ENCODE data around the gene PARPBP.
"Not testable (repeated sequence)": the region's sequence is repeated elsewhere in the genome, so short reads cannot be mapped to it uniquely, and the experiment has no call there.

The PARPBP gene

GRCh38 chr12:102119674-102120563 lies at the start of gene PARPBP, which contains the start of gene NUP37:
PARPBP (plus strand) TSS chr12:102120183; CDS start chr12:102123889, 3,706 bp downstream.
NUP37 (minus strand) TSS chr12:102120114; CDS start chr12:102118518, 1,596 bp downstream.
- DNase-seq, result peak; percentile 88

GRCh38 chr12:102072092-102072491 lies 47.9 kb upstream of the PARPBP start:
- not testable (repeated sequence) for DNase-seq

DNA sequence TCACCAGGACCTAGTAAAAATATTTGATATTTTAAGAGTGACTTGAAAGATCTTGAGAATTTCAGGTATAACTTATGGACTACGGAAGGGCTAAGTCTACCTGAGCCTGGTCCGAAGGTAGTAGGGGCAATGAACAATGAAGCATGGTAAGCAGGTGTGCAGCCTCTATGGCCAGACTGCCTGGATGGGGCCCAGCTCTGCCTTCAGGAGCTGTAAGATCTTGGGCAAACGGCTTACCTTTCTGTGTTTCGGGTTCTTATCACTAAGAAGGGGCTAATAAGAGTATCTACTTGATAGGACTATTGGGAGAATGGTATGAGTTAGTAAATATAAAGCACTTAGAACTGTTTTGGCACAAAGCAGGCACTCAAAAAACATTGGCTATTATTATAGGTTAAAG lies 39.1 kb upstream of the PARPBP start:
- no peak for DNase-seq

GRCh38 chr12:102089228-102089835 lies 30.7 kb upstream of the PARPBP start:
- not testable (repeated sequence) for DNase-seq

DNA sequence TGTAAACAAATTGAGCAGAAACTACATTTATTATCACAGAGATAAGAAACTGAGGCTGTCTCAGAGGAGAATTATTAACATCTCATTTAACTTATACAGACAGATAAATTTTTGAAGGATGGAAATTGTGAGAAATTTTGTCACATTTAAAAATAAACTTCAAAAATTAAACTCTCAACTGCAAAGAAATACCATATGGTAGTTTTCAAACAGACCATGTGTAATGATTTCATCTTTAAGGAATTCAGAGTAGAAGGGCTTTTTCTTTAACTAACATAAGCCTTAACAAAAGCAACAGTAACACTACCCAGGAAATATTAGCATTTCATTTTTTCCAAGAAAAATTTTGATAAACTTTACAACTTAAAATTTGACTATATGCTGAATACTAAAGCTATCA lies 26.7 kb upstream of the PARPBP start:
- DNase-seq, result no peak

DNA sequence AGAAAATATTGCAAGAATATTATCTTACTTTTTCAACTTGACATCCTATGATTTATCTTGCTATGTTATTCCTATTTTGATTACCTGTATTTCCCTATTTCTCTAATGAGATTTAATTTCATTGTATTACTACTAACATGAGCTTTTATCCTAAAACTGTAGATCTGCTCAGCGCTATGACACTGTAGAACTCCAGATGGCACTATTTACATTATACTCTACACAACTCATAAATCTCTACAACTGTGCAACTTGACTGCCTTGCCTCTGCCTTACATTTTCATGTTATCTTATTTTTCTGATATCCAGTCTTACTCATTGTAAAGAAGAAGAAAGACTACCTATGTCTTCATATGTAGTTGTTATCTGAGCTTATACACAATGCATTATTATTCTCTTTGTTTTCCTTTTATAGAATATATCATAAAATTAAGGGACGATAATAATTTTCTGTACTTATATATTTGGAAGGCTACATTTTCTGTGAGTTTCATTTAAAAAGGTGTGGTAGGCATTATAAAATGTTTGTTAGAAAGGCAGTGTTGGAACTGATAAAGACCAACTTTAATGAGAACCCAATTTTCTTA lies 24.2 kb upstream of the PARPBP start:
- DNase-seq, result peak; percentile 13

GRCh38 chr12:102096855-102097254 lies 23.1 kb upstream of the PARPBP start:
- DNase-seq, result no peak

DNA sequence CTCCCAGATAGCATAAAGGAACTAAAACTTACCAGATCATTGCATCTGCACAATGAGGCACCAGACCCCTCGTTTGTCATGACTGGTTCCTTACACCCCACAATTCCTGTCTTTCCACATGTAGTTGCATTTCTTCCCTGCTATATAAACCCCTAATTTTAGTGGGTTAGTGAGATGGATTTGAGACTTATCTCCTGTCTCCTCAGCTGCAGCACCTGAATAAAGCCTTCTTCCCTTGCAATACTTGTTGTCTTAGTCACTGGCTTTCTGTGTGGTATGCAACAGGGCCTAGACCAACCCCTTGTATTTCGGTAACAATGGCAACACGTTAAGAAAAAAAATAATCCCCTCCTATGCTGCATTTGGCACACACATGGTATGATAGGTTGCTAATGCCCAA lies 13.1 kb upstream of the PARPBP start:
- no peak for DNase-seq

DNA sequence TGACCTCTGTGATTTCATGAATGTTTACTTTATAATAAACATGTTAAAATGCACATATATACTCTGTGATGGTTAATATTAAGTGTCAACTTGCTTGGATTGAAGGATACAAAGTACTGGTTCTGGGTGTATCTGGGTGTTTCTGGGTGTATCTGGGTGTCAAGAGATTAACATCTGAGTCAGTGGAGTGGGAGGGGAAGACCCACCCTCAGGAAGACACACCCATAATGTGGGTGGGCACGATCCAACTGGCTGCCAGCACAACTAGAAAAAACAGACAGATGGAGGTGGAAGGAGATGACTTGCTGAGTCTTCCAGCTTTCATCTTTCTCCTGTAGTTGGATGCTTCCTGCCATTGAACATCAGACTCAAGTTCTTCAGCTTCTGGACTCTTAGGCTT lies 12.0 kb upstream of the PARPBP start:
- DNase-seq, result no peak

DNA sequence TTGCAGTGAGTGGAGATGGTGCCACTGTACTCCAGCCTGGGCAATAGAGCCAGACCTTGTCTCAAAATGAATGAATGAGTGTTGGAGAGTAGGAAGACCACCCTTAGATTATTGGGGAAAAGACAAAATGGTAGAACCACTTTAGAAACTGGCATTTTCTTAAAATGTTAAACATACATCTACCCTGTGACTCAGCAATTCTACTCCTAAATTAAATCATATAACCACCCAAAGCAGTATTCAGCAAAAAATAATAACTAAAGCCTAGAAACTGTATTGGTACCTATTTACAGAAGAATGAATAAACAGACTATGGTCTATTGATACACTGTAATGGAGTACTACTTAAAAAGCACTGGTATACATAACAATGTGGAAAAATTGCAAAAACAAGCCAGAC lies 9.2 kb upstream of the PARPBP start:
- DNase-seq, result no peak

DNA sequence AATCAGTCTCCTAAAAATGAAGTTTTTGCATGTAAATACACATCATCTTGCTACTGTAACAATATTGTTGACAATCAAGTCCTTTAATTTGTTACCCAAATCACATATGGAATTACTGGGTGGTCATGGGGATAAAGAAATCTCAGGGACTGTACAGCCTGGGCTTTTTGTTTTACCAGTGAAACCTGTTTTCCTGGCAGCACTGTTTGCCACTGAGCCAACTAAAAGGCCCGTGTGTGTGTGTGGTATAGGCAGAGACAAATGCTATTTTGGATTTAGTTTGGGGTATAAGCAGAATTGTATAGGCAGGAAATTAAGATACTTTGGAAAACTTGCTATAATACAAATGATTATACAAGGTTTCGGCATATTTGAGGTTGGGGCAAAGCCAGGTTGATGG lies 5.8 kb upstream of the PARPBP start:
- DNase-seq, result no peak

DNA sequence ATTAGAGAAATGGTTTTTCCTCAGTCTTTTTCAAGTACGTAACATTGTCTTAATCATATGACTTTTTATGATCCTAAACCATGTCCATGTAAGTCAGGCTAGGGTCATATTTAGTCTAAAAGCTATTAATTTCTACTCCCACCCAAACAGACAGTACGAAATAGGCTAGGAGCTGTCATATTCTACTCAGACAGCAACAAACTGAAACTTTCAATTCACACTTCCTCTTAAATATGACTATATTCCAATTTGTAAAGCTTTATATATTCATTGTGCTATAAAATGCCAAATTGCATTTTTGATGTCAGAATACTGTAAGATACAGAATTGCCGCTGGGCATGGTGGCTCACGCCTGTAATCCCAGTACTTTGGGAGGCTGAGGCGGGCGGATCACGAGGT lies 3.6 kb upstream of the PARPBP start:
- DNase-seq, result no peak

DNA sequence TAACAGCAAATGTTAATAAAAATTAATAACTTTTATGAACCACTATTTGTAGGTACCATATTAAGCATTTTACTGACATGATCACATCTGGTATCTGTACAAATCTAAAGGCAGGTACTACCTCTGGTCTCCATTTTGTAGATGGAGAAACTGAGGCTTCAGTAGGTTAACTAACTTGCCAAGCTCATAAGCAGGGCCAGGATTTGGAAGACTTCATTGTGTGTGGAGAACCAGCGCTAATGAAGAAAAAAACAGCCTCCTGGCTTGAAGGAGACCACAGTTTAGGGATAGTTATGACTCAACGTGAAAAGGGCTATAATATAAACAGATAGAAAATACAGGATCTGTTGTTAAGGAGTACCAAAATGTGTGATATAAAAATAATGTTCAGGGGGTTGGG lies 1.1 kb upstream of the PARPBP start:
- no peak for DNase-seq

DNA sequence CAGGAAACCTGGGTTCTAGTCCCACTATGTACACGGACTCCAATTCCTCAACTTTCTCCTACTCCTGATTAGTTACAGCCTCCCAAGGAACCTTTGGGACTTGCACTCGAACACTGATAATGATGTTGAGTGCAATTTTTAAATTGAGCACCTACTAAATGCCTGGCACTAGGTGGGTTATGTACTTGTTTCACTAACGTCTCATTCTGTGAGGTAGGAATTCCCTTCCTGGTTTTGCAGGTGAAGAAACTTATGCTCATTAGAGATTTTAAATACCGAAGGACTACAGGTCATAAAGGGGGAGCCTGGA lies 536 bp downstream of the PARPBP start:
- no peak for DNase-seq

- DNase-seq, result no peak
Measured at GRCh38 chr12:102120886-102121285, 903 bp downstream of the PARPBP start.

DNA sequence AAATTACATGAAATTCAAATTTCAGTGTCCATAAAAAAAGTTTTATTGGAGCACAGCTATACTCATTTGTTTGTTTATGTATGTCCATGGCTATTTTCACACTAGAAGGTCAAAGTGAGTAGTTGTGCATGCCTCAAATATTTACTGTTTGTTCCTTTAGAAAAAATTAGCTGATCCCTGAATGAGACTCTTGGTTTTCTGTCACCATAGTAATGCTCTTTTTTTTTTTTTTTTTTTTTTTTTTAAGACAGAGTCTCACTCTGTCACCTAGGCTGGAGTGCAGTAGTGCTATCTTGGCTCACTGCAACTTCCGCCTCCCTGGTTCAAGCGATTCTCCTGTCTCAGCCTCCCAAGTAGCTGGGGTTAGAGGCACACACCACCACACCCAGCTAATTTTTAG lies 1.3 kb downstream of the PARPBP start:
- not testable (repeated sequence) for DNase-seq

- not testable (repeated sequence) for DNase-seq
Measured at GRCh38 chr12:102130720-102131119, 10.7 kb downstream of the PARPBP start.

GRCh38 chr12:102131442-102131841 lies 11.5 kb downstream of the PARPBP start:
- not testable (repeated sequence) for DNase-seq

GRCh38 chr12:102137619-102138018 lies 17.6 kb downstream of the PARPBP start:
- DNase-seq, result not testable (repeated sequence)

- not testable (repeated sequence) for DNase-seq
Measured at GRCh38 chr12:102142866-102143373, 22.9 kb downstream of the PARPBP start.

DNA sequence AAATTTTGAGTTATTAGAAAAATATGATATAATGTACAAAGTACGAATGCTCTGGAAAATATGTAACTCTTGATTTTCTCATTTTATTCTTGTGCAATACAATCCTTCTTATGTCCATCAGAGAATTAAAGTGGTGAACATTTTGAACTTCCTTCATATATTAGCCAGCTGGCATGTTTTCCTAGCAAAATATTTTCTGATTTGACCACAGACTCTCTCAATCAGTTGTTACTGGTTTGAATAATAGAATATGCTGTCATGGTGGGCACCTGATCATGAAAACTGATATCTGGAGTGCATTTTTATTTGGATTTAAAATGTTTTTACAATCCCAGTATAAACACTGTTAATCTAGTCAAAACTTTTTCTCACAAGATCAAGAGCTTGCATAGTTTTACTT lies 24.2 kb downstream of the PARPBP start:
- no peak for DNase-seq

- not testable (repeated sequence) for DNase-seq
Measured at GRCh38 chr12:102147062-102147587, 27.1 kb downstream of the PARPBP start.

DNA sequence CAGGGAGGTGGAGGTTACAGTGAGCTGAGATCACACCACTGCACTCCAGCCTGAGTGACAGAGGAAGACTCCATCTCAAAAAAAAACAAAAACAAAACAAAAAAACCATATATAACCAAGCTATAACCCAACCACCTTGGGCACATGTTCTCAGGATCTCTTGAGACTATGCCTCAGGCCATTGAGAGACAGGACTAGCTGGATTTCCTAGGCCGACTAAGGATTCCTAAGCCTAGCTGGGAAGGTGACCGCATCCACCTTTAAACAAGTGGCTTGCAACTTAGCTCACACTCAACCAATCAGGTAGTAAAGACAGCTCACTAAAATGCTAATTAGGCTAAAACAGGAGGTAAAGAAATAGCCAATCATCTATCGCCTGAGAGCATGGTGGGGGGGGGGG lies 35.2 kb downstream of the PARPBP start:
- not testable (repeated sequence) for DNase-seq

GRCh38 chr12:102163383-102163782 lies 43.4 kb downstream of the PARPBP start:
- no peak for DNase-seq

Measured in NCI-H2171 (cell line).